ENCODE data around the gene GPRIN3.
"Not testable (repeated sequence)": the region's sequence is repeated elsewhere in the genome, so short reads cannot be mapped to it uniquely, and the experiment has no call there.

The GPRIN3 gene

GRCh38 chr4:89314291-89314690 is 6.7 kb upstream of the GPRIN3 start:
- DNase-seq (ENCODE audit: extremely low read depth in 1 of 2, low read depth in 1 of 2): no peak

GRCh38 chr4:89312066-89312465 is 4.5 kb upstream of the GPRIN3 start:
- no peak for DNase-seq (ENCODE audit: extremely low read depth in 1 of 2, low read depth in 1 of 2)

- no peak for DNase-seq (ENCODE audit: extremely low read depth in 1 of 2, low read depth in 1 of 2)
Measured at GRCh38 chr4:89311433-89311832, 3.8 kb upstream of the GPRIN3 start.

- DNase-seq (ENCODE audit: extremely low read depth in 1 of 2, low read depth in 1 of 2): not testable (repeated sequence)
Measured at GRCh38 chr4:89309154-89309553, 1.6 kb upstream of the GPRIN3 start.

- DNase-seq (ENCODE audit: extremely low read depth in 1 of 2, low read depth in 1 of 2): no peak
Measured at GRCh38 chr4:89308161-89308500, 531 bp upstream of the GPRIN3 start.

GRCh38 chr4:89307178-89307445 is 488 bp downstream of the GPRIN3 start:
- no peak for DNase-seq (ENCODE audit: extremely low read depth in 1 of 2, low read depth in 1 of 2)

GRCh38 chr4:89306486-89307177 is 968 bp downstream of the GPRIN3 start:
- no peak for DNase-seq (ENCODE audit: extremely low read depth in 1 of 2, low read depth in 1 of 2)

- DNase-seq (ENCODE audit: extremely low read depth in 1 of 2, low read depth in 1 of 2): no peak
Measured at GRCh38 chr4:89305712-89306437, 1.7 kb downstream of the GPRIN3 start.

GRCh38 chr4:89305028-89305427 is 2.6 kb downstream of the GPRIN3 start:
- no peak for DNase-seq (ENCODE audit: extremely low read depth in 1 of 2, low read depth in 1 of 2)

GRCh38 chr4:89303814-89304388 is 3.7 kb downstream of the GPRIN3 start:
- DNase-seq (ENCODE audit: extremely low read depth in 1 of 2, low read depth in 1 of 2): no peak

- no peak for DNase-seq (ENCODE audit: extremely low read depth in 1 of 2, low read depth in 1 of 2)
Measured at GRCh38 chr4:89303177-89303576, 4.4 kb downstream of the GPRIN3 start.

GRCh38 chr4:89301902-89302301 is 5.7 kb downstream of the GPRIN3 start:
- no peak for DNase-seq (ENCODE audit: extremely low read depth in 1 of 2, low read depth in 1 of 2)

GRCh38 chr4:89301003-89301402 is 6.6 kb downstream of the GPRIN3 start:
- DNase-seq (ENCODE audit: extremely low read depth in 1 of 2, low read depth in 1 of 2): no peak

GRCh38 chr4:89300499-89300898 is 7.1 kb downstream of the GPRIN3 start:
- DNase-seq (ENCODE audit: extremely low read depth in 1 of 2, low read depth in 1 of 2): no peak

GRCh38 chr4:89300060-89300459 is 7.5 kb downstream of the GPRIN3 start:
- no peak for DNase-seq (ENCODE audit: extremely low read depth in 1 of 2, low read depth in 1 of 2)

- DNase-seq (ENCODE audit: extremely low read depth in 1 of 2, low read depth in 1 of 2): no peak
Measured at GRCh38 chr4:89299153-89299791, 8.3 kb downstream of the GPRIN3 start.

GRCh38 chr4:89298788-89299152 is 8.8 kb downstream of the GPRIN3 start:
- DNase-seq (ENCODE audit: extremely low read depth in 1 of 2, low read depth in 1 of 2): no peak

- DNase-seq (ENCODE audit: extremely low read depth in 1 of 2, low read depth in 1 of 2): no peak
Measured at GRCh38 chr4:89298155-89298554, 9.4 kb downstream of the GPRIN3 start.

GRCh38 chr4:89296896-89297295 is 10.7 kb downstream of the GPRIN3 start:
- no peak for DNase-seq (ENCODE audit: extremely low read depth in 1 of 2, low read depth in 1 of 2)

- no peak for DNase-seq (ENCODE audit: extremely low read depth in 1 of 2, low read depth in 1 of 2)
Measured at GRCh38 chr4:89296399-89296798, 11.2 kb downstream of the GPRIN3 start.

- no peak for DNase-seq (ENCODE audit: extremely low read depth in 1 of 2, low read depth in 1 of 2)
Measured at GRCh38 chr4:89295415-89295927, 12.1 kb downstream of the GPRIN3 start.
